GM19463 (cell line): Measurements from ENCODE around the gene HNF1A.
A peak's percentile ranks its signal among the peaks of the same experiment; 100 is the strongest.

Experiments used
- ATAC-seq: cut with Tn5 transposase; IDR thresholded peaks from one replicate; pipeline ENCODE4 v1.9.1; 2021; ENCODE audit warnings: mild to moderate bottlenecking, moderate library complexity; ENCODE audit not compliant: unreplicated experiment

HNF1A gene

DNA sequence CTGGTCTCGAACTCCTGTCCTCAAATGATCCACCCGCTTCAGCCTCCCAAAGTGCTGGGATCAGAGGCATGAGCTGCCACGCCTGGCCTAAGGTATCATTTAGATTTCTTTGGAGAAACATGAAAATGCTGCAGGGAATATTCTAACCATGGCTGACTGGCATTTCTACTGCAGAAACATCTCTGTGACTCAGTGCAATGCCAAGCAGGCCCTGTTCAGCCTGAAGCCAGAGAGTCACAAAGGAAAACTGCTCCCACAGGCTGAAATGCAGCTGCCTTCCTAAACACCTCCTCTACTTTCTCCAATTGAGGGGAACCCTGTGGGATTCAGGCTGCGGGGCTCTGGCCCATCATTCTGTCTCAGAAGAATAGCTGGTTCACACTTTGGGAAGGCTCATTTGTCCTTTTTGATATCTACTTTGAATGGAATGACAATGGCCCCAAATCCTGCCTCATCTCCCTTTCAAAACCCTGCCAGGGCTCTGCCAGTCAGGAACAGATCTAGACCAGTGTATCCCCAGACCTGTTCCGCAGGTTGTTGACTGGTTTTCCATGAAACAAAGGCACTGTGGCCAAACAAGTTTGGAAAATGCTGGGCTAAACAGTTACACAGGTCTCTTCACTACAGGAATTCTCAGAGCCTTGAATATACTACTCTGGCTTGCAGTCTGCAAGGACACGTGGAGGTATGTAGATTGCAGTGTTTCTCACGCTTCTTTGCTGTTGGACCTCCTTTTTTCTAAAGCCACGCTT, 30.2 kb downstream of the HNF1A start:
- no peak for ATAC-seq

DNA sequence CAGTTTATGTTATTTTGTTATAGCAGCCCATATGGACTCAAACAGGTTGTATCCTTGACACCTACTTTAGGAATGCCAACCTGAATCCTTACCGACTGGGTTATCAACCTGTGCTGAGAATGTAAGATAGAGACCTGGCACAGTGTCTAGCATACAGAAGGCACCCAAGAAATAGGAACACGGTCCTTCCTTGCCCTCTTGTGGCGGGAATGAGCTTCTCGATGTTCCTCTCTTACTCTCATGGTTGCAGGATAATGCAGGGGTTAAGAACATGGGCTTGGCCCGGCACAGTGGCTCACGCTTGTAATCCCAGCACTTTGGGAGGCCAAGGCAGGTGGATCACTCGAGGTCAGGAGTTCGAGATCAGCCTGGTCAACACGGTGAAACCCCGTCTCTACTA, 31.4 kb downstream of the HNF1A start:
- ATAC-seq = no peak

DNA sequence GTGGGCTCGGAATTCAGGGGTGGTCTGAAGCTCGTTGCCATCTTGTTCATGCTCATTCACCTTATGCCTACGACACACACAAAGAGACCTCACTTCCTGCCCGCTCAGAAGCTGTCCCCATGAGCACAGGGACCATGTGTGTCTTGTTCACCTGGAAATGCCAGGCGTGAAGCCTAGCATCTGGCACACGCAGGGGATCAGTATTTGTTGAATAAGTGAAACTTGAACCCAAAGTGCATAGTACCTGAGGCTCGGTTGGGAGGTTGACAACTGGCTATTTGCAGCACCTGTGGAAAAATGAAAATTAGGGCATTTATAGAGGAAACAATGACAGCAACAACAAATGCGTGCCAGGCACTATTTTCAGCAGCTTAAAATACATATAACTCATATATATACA, 32.5 kb downstream of the HNF1A start:
- no peak for ATAC-seq

DNA sequence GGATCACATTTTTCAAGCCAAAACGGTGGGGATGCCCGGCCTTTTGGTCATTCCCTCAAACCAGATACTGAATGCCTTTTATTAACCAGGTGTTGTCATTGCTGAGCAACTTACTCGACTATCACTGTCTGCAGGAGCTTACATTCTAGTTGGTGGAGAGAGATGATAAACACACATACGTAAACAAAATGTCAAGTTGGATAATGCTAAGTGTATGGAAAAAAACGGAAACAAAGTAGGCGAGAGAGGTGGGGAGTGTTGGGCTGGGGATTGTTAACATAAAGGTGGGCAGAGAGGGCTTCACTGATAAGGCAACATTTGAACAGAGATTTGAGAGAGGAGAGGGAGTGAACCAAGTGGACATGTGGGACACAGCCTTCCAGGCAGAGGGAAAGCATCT, 33.5 kb downstream of the HNF1A start:
- ATAC-seq = no peak

DNA sequence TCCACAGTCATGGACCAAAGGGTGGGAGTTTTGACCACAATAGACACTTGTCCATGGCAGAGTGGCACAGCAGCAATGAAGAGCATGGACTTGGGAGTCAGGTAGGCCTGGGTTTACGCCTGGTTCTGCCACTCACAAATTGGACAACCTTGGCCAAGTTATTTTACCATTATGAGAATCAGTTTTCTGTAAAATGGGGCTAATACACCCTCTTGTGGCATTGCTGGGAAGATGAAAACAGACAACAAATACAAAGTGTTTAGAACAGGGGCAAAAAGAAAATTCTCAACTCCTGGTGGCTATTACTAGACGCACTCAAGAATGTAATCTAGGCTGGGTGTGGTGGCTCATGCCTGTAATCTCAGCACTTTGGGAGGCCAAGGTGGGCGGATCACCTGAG, 35.4 kb downstream of the HNF1A start:
- no peak for ATAC-seq

DNA sequence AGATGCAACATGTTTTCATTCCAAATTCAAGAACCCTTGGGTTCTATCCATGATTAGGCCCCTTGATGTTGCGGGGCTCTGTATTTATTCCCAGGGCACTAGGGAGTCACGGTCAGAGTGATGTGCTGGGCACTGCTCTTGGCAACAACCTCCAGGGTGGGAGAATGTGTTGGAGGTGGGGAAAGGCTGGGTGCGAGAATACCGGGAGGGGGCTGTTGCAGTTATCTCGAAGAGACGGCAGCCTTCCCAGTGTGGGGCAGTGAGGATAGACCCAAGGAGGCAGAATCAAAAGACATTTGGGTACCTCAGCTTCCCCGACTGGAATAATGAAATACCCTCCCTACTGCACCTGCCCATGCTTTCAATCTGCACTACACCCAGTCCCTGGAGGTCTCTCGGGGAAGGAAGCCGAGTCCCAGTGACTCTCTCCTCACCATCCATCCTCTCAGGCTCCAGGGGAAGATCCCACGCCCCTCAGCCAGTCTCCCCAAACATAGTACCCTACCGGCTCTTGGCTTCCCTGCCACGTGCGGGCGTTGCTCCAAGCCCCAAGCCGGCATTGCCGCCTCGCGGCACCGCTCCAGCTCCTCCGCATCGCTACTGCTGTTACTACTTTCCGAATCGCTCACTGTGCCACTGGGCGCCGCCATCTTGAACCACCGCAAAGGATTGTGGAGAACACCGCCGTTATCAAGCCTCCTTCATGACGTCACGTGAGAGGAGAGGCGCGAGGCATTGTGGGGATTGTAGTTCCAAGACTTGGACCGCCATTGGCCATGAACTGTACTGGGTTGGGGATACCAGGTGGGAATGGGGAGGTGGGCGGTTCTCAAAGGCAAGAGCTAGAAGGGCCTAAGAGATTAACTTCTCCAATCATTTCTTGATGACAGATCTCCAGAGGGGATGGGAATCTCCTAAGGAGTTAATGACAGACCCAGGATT, 37.8 kb downstream of the HNF1A start, which contains the start of gene C12orf43:
TSS of gene C12orf43 (minus strand) at position 663 of the 942 bp plus-strand sequence. CDS start at position 650, 13 bp downstream.
- ATAC-seq = peak; percentile 98

DNA sequence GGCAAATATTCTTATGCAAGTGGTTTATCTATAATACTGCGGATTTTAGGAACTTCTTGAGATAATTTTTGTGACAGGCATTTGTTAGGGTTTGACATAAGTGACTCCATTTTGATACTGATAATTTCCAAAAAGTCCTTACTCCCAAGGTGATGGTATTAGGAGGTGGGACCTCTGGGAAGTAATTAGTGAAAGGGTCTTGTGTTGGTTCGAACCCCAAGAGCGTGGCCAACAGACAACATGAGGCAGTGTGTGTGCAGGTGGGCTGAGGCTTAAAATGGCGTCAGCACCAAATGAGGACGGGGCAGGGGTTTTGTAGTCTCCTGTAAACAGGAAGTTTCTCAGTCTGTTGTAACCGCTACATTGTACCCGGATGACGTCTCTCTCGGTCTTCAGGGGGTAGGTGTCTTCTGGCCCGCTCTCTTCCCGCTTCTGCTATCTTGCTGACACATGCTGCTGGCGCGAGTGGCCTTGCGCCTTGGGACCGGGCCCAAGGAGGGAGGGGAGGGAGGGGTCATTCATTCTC, 39.7 kb downstream of the HNF1A start:
- ATAC-seq = no peak

DNA sequence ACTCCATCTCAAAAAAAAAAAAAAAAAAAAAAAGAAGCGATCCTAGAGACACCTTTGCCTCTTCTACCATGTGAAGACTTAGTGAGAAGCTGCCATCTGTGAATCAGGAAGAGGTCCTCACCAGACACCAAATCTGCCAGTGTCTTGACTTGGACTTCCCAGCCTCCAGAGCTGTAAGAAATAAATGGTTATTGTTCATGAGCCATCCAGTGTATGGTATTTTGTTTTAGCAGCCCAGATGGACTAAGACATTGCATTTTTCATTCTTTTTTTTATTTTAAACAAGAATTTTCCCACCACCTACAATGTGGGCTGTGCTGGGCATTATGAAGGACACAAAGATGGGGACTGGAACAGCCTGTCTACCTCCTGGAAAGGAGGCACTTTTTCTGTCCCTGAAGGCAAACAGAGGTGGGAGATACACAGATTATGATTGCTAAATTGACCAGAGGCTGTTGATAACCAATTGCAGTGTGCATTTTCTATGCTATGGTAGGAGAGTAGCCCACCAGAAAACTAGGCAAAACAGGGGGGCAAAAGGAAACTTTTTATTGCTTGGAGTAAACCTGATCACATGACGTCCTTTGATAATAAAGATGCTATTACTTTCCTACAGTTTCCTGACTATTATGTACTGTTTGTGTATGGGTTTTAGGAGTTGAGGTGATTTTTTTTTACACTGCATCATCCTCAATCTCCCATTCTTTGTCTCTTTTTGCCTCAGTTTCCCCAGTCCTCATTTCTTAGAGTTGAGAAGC, 40.7 kb downstream of the HNF1A start:
- ATAC-seq = no peak

DNA sequence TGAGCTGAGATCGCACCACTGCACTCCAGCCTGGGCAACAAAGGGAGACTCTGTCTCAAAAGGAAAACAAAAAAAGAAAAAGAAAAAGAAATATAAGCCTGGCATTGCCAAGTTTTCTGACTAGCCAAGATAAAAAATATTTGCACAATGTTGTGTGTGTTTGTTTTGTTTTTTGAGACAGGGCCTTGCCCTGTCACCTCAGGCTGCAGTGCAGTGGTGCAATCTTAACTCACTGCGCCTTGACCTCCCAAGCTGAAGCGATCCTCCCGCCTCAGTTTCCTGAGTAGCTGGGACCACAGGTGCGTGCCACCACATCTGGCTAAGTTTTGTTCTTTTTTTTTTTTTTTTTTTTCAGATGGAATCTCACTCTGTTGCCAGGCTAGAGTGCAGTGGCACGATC, 43.4 kb downstream of the HNF1A start:
- no peak for ATAC-seq

DNA sequence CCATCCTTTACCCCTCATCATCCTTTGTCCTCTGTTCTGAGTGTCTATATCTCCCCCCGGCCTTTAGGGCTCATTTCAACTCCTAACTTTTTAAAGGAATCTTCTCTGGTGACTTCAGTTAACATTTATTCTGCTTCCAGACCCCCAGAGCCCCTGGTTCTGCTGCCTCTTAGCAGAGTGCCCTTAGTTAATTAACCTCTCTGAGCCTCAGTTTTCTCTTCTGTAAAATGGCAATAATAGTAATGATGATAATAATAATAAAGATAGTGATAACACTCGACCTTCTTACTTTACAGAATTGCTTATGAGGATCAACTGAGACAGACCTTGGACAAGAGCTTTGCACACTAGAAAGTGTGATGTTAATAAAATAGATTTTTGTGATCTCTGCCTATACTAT, 44.4 kb downstream of the HNF1A start:
- ATAC-seq = no peak

DNA sequence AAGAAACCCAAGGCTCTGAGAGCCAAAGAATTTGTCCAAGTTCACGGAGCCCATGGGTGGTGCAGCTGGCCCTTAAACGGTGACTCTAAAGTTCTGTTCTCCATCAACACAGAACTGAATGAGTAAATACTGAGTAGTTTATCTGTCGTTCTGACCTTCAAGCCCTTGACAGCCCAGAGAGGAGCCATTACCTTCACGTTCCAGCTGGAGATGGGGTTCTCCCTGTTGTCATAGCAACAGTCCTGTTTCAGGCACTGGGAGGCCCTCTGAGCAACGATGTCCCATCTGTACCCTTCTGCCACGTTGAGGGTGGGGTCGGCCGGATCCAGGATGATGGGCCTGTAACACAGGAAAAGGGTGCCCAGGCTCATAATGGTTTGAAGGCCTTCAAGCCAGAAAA, 45.5 kb downstream of the HNF1A start:
- ATAC-seq = no peak

DNA sequence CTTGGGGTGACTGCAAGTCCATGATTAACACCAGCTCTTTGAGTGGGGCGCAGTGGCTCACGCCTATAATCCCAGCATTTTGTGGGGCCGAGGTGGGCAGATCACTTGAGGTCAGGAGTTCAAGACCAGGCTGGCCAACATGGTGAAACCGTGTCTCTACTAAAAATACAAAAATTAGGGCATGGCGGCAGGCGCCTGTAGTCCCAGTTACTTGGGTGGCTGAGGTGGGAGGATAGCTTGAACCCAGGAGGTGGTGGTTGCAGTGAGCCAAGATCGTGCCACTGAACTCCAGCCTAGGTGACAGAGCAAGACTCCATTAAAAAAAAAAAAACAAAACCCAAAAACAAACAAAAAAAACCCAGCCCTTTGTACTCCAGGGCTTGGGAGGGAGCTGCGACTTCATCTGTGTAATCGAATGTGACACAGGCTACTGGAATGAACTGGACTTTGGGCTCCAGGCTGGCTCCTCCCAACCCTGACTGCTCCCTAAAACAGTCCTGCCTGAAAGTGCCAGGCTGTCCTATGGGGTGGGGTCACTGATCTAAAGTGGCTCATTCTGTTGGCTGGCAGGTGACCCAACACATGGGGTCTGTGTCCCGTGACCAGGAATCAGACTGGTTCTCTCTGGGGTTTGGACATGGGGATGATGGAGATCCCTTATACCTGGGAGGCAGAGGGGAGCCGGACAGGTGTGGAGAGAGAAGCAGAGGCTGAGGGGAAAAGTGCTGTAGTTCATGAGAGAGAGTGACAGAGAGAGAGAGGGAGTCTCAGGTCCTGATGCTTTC, 47.3 kb downstream of the HNF1A start:
- no peak for ATAC-seq

DNA sequence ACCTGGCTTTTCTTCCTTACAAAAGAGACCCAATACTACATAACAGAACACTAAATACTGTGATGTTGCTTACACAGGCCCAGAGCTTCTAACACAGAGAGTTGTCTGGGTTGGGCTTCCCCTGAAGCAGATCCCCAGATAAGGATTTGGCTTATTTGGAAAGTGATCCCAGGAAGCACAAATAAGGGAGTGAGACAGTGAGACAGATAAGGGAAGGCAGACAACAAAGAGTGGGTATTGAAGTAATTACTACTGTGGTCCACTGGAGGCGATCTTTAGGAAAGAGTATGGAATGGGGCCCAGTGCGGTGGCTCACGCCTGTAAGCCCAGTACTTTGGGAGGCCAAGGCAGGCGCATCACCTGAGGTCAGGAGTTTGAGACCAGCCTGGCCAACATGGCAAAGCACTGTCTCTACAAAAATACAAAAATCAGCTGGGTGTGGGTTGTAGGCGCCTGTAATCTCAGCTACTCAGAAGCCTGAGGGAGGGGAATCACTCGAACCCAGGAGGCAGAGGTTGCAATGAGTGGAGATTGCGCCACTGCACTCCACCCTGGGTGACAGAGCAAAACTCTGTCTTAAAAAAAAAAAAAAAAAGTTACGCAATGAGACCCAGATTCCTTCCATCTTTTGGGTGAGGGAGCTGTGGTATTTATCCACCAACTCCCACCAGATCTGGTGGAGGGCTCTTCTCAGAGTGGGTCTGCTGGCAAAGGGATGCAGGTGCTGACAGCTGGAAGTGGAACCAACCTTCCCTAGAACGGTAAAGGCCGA, 48.1 kb downstream of the HNF1A start:
- no peak for ATAC-seq

DNA sequence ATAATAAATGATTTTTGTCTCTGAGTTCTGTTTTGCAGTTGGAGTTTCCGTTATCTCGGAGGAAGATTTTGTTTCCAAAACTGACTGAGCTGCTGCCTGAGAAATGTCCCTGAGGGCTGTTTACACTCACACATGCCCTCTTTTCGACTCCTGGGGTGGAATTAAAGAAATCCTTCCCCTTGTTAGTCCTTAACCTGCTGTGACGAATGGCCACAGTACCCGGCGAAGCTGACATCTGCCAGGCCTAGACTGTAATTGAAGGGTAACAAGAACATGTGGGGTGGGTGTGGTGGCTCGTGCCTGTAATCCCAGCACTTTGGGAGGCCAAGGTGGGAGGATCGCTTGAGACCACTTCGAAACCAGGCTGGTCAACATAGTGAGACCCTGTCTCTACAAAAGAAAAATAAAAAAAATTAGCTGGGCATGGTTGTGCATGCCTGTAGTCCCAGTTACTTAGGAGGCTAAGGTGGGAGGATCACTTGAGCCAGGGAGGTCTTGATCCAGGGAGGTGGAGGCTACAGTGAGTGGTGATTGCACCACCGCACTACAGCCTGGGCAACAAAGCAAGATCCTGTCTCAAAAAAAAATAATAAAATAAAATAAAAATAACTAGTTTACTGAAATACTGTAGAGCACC, 52.4 kb downstream of the HNF1A start:
- no peak for ATAC-seq

DNA sequence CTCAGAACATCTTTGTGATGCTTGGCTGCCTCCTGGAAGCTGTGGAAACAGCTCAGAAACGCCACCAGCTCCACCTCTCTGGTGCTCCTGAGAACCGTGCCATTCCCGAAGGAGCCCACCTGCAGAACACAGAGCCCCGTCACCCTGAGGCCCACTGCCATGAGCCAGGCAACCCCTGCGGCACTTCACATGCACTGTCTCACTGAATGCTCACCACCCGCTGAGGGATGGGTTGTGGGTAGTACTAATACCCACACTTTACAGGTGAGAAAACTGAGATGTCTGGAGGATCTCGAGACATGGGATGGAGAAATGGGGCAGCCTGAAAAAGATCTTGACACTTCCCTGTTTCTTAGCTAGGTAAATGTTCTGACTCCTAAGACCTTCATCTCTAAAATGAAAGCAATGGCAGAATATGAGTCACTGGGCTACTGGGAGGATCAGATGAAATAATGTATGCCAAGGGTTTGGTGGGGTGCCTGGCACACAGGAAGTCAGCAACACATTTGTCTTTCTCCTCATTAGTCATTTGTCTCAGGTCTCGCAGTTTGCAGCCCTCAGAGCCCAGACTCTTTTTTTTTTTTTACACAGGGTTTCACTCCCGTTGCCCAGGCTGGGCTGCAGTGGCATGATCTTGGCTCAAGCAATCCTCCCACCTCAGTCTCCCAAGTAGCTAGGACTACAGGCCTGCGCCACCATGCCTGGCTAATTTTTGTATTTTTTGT, 55.4 kb downstream of the HNF1A start:
- ATAC-seq = no peak

DNA sequence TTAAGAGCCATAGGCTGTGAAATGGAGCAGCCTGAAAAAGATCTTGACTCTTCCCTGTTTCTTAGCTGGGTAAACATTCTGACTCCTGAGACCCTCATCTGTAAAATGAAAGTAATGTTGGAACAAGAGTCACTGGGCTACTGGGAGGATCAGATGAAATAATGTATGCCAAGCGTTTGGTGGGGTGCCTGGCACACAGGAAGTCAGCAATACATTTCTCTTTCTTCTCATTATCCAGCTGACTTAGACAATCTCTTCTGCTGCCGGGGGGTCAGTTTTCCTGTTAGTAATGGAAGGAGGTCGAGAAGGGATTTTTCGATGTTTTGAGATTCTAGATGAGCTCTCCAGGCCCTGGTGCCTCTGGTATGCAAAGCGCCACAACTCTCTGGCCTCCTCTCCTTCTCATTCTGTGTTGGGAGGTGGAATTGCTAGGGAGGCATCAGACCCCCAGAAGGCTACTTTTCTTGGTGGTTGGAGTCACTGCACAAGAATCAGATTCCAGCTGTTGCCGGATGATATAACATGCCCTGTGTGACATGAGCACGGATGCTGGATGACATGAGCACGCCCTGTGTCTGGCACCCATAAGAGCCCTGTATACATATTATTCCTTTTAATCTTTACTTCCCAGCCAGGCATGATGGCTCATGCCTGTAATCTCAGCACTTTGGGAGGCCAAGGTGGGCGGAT, 56.4 kb downstream of the HNF1A start:
- no peak for ATAC-seq

DNA sequence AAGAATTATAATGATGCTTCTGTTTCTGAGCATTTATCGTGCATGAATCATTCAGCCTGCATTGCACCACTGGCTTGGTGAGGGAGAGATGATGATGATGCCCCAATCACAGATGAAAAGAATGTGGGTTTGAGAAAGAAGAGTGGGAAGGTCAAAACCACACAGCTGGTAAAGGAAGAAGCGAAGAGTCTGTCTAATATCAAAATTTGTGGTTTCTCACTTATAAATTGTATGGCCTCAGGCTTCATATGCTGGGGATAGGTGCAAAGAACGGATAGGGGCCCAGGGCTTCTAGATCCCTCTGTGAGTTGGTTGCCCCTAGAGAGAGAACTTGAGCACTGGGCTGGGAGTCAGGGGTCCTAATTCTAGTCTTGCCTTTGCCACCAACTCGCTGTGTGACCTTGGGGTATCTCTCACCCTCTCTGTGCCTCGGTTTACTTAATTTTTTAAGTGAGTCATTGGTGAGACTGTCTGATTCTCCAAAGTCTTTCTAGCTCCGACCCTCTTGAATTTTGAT, 58.5 kb downstream of the HNF1A start:
- ATAC-seq = no peak
